Osteoblast (primary cell): Measurements from ENCODE around the gene HIPK3. TPM values are rescaled to one million over a fixed set of nuclear protein-coding genes. Genes with fewer than 3 reads are reported as not detected.

Source experiments
- DNase-seq: peaks from one replicate; pipeline ENCODE4 v3.0.0; 2011; ENCODE audit warnings: low spot score, mixed read lengths; ENCODE audit not compliant: insufficient read length; ENCODE audit errors: missing footprints
- H2AFZ ChIP-seq: 2 replicates; pipeline ENCODE4 v1.6.0; 2011; ENCODE audit warnings: mild to moderate bottlenecking, low read length
- H3K27ac ChIP-seq: 2 replicates; pipeline ENCODE4 v1.5.1; 2011; ENCODE audit warnings: mild to moderate bottlenecking, low read depth, low read length, moderate library complexity
- H3K27me3 ChIP-seq: 2 replicates; pipeline ENCODE4 v1.6.0; 2012; ENCODE audit warnings: mild to moderate bottlenecking, control low read depth, inconsistent platforms, low read length, moderate library complexity; ENCODE audit not compliant: insufficient read depth
- H3K36me3 ChIP-seq: 2 replicates; pipeline ENCODE4 v1.5.1; 2011; ENCODE audit warnings: mild to moderate bottlenecking, low read length, control low read depth, moderate library complexity; ENCODE audit not compliant: insufficient read depth
- H3K4me1 ChIP-seq: 2 replicates; pipeline ENCODE4 v1.5.1; 2011; ENCODE audit warnings: mild to moderate bottlenecking, low read length, control low read depth, moderate library complexity; ENCODE audit not compliant: insufficient read depth
- H3K4me2 ChIP-seq: 2 replicates; pipeline ENCODE4 v1.6.0; 2011; ENCODE audit warnings: mild to moderate bottlenecking, low read length; ENCODE audit not compliant: insufficient read depth
- H3K4me3 ChIP-seq: fragments of 200-600 bp; sonication (generic); 3 replicates; pipeline ENCODE4 v1.5.1; 2012; ENCODE audit warnings: mild to moderate bottlenecking, low read length, inconsistent platforms; ENCODE audit not compliant: insufficient read depth
- H3K79me2 ChIP-seq: 2 replicates; pipeline ENCODE4 v1.6.0; 2012; ENCODE audit warnings: mild to moderate bottlenecking, low read length, control low read depth, inconsistent platforms; ENCODE audit not compliant: insufficient read depth
- H3K9me3 ChIP-seq: 2 replicates; pipeline ENCODE4 v1.5.1; 2011; ENCODE audit warnings: low read depth, low read length, control low read depth
- H4K20me1 ChIP-seq: 2 replicates; pipeline ENCODE4 v1.6.0; 2012; ENCODE audit warnings: mild to moderate bottlenecking, low read length, control low read depth; ENCODE audit not compliant: insufficient read depth
- CTCF ChIP-seq: IDR thresholded peaks from 2 replicates; pipeline ENCODE4 v1.5.1; 2011; ENCODE audit warnings: mild to moderate bottlenecking, low read depth, low read length, moderate library complexity; ENCODE audit errors: extremely low read depth
- total RNA-seq: library from RNA; depleted of rRNA; stranded (reverse); fragments of >200 nt; gene quantifications from 2 replicates; pipeline ENCODE4 v1.2.3, GENCODE V29; 2012

Gene HIPK3
- total RNA-seq, 1 donor = 195 TPM

GRCh38 chr11:33350287-33350686, 93.1 kb downstream of the HIPK3 start:
- Histone ChIP-seq H3K9me3 (no peaks in the 10 kb centered on the region), H3K36me3 (peaks cover 79% of the 10 kb centered on the region), H3K4me1 (no peaks in the 10 kb centered on the region), H4K20me1 (peaks cover 3% of the 10 kb centered on the region), H3K4me2 (no peak overlapping the region), H3K4me3 (no peak overlapping the region), H3K79me2 (no peaks in the 10 kb centered on the region), H2AFZ (no peak overlapping the region), H3K27me3 (no peaks in the 10 kb centered on the region), H3K27ac (no peak overlapping the region)
- DNase-seq = no peak
- no peak for TF ChIP-seq CTCF

GRCh38 chr11:33358150-33358831, 101.1 kb downstream of the HIPK3 start:
- no peak overlapping the region for H3K4me2 ChIP-seq
- TF ChIP-seq CTCF = no peak
- H4K20me1 ChIP-seq = peaks cover under 1% of the 10 kb centered on the region
- H3K4me1 ChIP-seq = no peaks in the 10 kb centered on the region
- no peak overlapping the region for H3K4me3 ChIP-seq
- no peak for DNase-seq
- H3K27ac ChIP-seq = no peak overlapping the region
- no peaks in the 10 kb centered on the region for H3K79me2 ChIP-seq
- no peaks in the 10 kb centered on the region for H3K27me3 ChIP-seq
- no peak overlapping the region for H2AFZ ChIP-seq
- peaks cover 12% of the 10 kb centered on the region for H3K36me3 ChIP-seq
- no peaks in the 10 kb centered on the region for H3K9me3 ChIP-seq

GRCh38 chr11:33360642-33361041, 103.5 kb downstream of the HIPK3 start:
- H3K4me1 ChIP-seq = no peaks in the 10 kb centered on the region
- no peak for DNase-seq
- H3K36me3 ChIP-seq = no peaks in the 10 kb centered on the region
- H2AFZ ChIP-seq = no peak overlapping the region
- H3K4me3 ChIP-seq = no peak overlapping the region
- H3K27ac ChIP-seq = no peak overlapping the region
- H4K20me1 ChIP-seq = no peaks in the 10 kb centered on the region
- H3K4me2 ChIP-seq = no peak overlapping the region
- no peaks in the 10 kb centered on the region for H3K9me3 ChIP-seq
- no peaks in the 10 kb centered on the region for H3K27me3 ChIP-seq
- H3K79me2 ChIP-seq = no peaks in the 10 kb centered on the region
- TF ChIP-seq CTCF = no peak

- Histone ChIP-seq H3K4me1 (no peaks in the 10 kb centered on the region), H3K27ac (no peak overlapping the region), H3K4me2 (no peak overlapping the region), H2AFZ (no peak overlapping the region), H3K79me2 (no peaks in the 10 kb centered on the region), H3K27me3 (no peaks in the 10 kb centered on the region), H3K36me3 (no peaks in the 10 kb centered on the region), H4K20me1 (no peaks in the 10 kb centered on the region), H3K9me3 (no peaks in the 10 kb centered on the region), H3K4me3 (no peak overlapping the region)
- DNase-seq = no peak
- TF ChIP-seq CTCF = peak; percentile 58
These were observed 105.1 kb downstream of the HIPK3 start for GRCh38 chr11:33362051-33362910.
